Keratinocyte (primary cell): Measurements from ENCODE around the gene RASL12.

Source experiments
- CTCF ChIP-seq, 3 experiments: IDR thresholded peaks in 1 of 3; conservative IDR thresholded peaks in 1 of 3; optimal IDR thresholded peaks in 1 of 3; 2 replicates in 2 of 3; 3 replicates in 1 of 3; pipeline versions ENCODE3 to v1.5.1; 2011; ENCODE audit warnings: low read length in 3 of 3, mild to moderate bottlenecking in 3 of 3, moderate library complexity in 2 of 3, control low read depth in 1 of 3, inconsistent platforms in 1 of 3; ENCODE audit not compliant: insufficient read depth in 2 of 3; ENCODE audit errors: extremely low read depth in 1 of 3
- EZH2 ChIP-seq: IDR thresholded peaks from one replicate; pipeline ENCODE4 v1.6.1; 2012; ENCODE audit warnings: inconsistent platforms, mild to moderate bottlenecking, low read length, moderate library complexity

- TF ChIP-seq CTCF (optimal IDR thresholded peaks at IDR 0.05 in 1 of 3, IDR thresholded peaks at IDR 0.05 in 1 of 3, conservative IDR thresholded peaks at IDR 0.05 in 1 of 3; ENCODE audit: extremely low read depth in 1 of 3, insufficient read depth in 2 of 3, low read length in 3 of 3) = no peak
- TF ChIP-seq EZH2 = no peak
Measured at GRCh38 chr15:65048241-65048640, 19.6 kb downstream of the RASL12 start.
